ENCODE results near the gene MATR3. TPM values are rescaled to one million over a fixed set of nuclear protein-coding genes. Genes with fewer than 3 reads are reported as not detected.
"Not testable (repeated sequence)": the region's sequence is repeated elsewhere in the genome, so short reads cannot be mapped to it uniquely, and the experiment has no call there.

The MATR3 gene
- total RNA-seq, 1 experiment from 2014 or later: 145 TPM

DNA sequence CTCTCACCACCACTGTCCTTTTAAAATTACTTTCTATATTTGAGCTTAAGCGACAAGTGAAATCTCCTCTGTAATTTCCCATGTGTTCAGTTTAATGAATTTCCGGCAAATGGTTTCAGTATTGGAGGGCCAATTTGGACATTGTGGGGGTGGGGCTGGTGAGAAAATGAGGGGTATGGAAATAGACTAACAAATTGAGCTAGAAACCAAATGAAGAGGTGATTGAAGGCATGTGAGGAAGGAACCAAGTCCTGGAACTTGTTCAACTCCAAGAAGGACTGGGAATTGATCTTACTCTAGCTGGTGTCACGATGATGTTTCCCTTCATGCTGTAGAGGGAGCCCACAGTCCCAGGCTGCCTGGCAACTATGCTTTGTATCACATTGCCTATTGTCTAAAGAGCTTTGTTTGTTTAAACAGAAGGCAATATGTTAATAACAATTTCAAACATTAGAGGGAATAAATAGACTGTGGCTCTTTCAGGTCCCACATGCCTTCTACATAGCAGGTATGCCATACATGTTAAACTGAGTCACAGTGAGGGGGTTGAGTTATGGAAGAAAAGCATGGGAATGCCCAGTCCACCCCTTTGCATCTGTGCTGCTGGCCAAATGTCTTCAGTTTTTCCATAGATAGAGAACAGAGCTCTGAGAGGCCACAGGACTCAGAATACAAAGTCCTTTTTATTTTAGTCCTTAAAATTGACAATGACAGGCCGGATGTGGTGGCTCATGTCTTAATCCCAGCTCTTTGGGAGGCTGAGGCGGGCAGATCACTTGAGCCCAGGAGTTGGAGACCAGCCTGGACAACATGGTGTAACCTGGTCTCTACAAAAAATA is 25.0 kb upstream of the MATR3 start:
- ChIA-PET CTCF (no interaction called here), POLR2A (ENCODE audit: unreplicated experiment) (interaction anchor here (0.6 kb wide), 1 partner anchor 241 kb away, joined by 3 read pairs; no protein-coding TSS in a partner anchor)
- Histone ChIP-seq H3K9me3 (ENCODE audit: insufficient read depth, low read depth) (no peaks in the 10 kb centered on the region), H3K9me2 (ENCODE audit: insufficient read depth) (no peaks in the 10 kb centered on the region), H4K20me1 (ENCODE audit: insufficient read depth) (no peaks in the 10 kb centered on the region), H3K27me3 (ENCODE audit: insufficient read depth, low read depth) (no peaks in the 10 kb centered on the region), H3K36me3 (ENCODE audit: low read depth) (no peaks in the 10 kb centered on the region), H3K4me1 (replicated peaks; ENCODE audit: insufficient read depth) (peaks cover 13% of the 10 kb centered on the region; the same call in 1 of the 2 replicates), H3K79me2 (ENCODE audit: low read depth) (no peaks in the 10 kb centered on the region), H3F3A (ENCODE audit: insufficient read depth, low read depth) (peaks cover 8% of the 10 kb centered on the region), H2AFZ (no peak overlapping the region), H3K4me2 (no peak overlapping the region), H3K4me3 (no peak overlapping the region), H3K27ac (no peak overlapping the region)
- TF ChIP-seq EZH2 (IDR thresholded peaks at IDR 0.05; ENCODE audit: low read depth) (no peak), CTCF (conservative IDR thresholded peaks at IDR 0.05) (no peak)
- no peak for DNase-seq
- BruUV-seq (replicated peaks): no TSS peak
- intact Hi-C loops (cut with micrococcal nuclease; ENCODE audit: unreplicated experiment): no loop called here

DNA sequence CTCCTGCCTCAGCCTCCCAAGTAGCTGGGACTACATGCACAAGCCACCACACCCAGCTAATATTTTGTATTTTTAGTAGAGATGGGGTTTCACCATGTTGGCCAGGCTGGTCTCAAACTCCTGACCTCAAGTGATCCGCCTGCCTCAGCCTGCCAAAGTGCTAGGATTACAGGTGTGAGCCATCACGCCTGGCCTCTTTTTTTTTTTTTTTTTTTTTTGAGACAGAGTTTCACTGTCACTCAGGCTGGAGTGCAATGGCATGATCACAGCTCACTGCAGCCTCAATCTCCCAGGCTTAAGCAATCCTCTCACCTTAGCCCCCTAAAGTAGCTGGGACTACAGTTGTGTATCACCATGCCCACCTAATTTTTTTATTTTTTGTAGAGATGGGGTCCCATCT is 22.8 kb upstream of the MATR3 start:
- H3K27me3 ChIP-seq (ENCODE audit: insufficient read depth, low read depth); H3K9me3 ChIP-seq (ENCODE audit: insufficient read depth, low read depth); DNase-seq; CTCF ChIA-PET; H3K9me2 ChIP-seq (ENCODE audit: insufficient read depth); H3K4me3 ChIP-seq; BruUV-seq (replicated peaks); H3K36me3 ChIP-seq (ENCODE audit: low read depth); H4K20me1 ChIP-seq (ENCODE audit: insufficient read depth); POLR2A ChIA-PET (ENCODE audit: unreplicated experiment); H3K4me2 ChIP-seq; H3K27ac ChIP-seq; H2AFZ ChIP-seq: not testable (repeated sequence)
- Histone ChIP-seq H3K4me1 (replicated peaks; ENCODE audit: insufficient read depth) (peaks cover 16% of the 10 kb centered on the region), H3K79me2 (ENCODE audit: low read depth) (peaks cover 18% of the 10 kb centered on the region), H3F3A (ENCODE audit: insufficient read depth, low read depth) (peaks cover 16% of the 10 kb centered on the region)
- intact Hi-C loops (cut with micrococcal nuclease; ENCODE audit: unreplicated experiment): loop anchor here (10.0 kb wide), 1 partner anchor 516 kb away; the partner anchor contains the start of gene CTNNA1

GRCh38 chr5:139271201-139272027 is 22.1 kb upstream of the MATR3 start:
- H3K4me2 ChIP-seq: no peak overlapping the region
- no peaks in the 10 kb centered on the region for H3K9me3 ChIP-seq (ENCODE audit: insufficient read depth, low read depth)
- no peak overlapping the region for H3K27ac ChIP-seq
- H3K4me3 ChIP-seq: no peak overlapping the region
- peak in 1 of 2 experiments; percentile 60 for DNase-seq
- peaks cover 22% of the 10 kb centered on the region for H3F3A ChIP-seq (ENCODE audit: insufficient read depth, low read depth)
- no peaks in the 10 kb centered on the region for H3K27me3 ChIP-seq (ENCODE audit: insufficient read depth, low read depth)
- no peak for TF ChIP-seq CTCF (conservative IDR thresholded peaks at IDR 0.05)
- TF ChIP-seq EZH2 (IDR thresholded peaks at IDR 0.05; ENCODE audit: low read depth): no peak
- intact Hi-C loops (cut with micrococcal nuclease; ENCODE audit: unreplicated experiment): loop anchor here (10.0 kb wide), 1 partner anchor 517 kb away; the partner anchor contains the start of gene CTNNA1
- H3K36me3 ChIP-seq (ENCODE audit: low read depth): peaks cover 13% of the 10 kb centered on the region
- peaks cover 25% of the 10 kb centered on the region for H3K79me2 ChIP-seq (ENCODE audit: low read depth)
- BruUV-seq (replicated peaks): no TSS peak
- ChIA-PET POLR2A (ENCODE audit: unreplicated experiment) (interaction anchor here (0.6 kb wide), 1 partner anchor 23 kb away, joined by 3 read pairs; no protein-coding TSS in a partner anchor), CTCF (no interaction called here)
- H4K20me1 ChIP-seq (ENCODE audit: insufficient read depth): no peaks in the 10 kb centered on the region
- no peaks in the 10 kb centered on the region for H3K9me2 ChIP-seq (ENCODE audit: insufficient read depth)
- no peak overlapping the region for H2AFZ ChIP-seq
- H3K4me1 ChIP-seq (replicated peaks; ENCODE audit: insufficient read depth): peaks cover 23% of the 10 kb centered on the region
